Stimulated activated CD8-positive, alpha-beta memory T cell treated with anti-CD3 and anti-CD28 coated beads, Interleukin-12 subunit alpha, Interleukin-12 subunit beta, amount 100 ng/mL, for 24 hours (primary cell): ENCODE data around the gene FGF7.
"Not testable (repeated sequence)": the region's sequence is repeated elsewhere in the genome, so short reads cannot be mapped to it uniquely, and the experiment has no call there.

Source experiments
- DNase-seq: peaks from one replicate; pipeline ENCODE4 v3.0.0-alpha.2; 2020; ENCODE audit errors: extremely low read depth

Gene FGF7

DNA sequence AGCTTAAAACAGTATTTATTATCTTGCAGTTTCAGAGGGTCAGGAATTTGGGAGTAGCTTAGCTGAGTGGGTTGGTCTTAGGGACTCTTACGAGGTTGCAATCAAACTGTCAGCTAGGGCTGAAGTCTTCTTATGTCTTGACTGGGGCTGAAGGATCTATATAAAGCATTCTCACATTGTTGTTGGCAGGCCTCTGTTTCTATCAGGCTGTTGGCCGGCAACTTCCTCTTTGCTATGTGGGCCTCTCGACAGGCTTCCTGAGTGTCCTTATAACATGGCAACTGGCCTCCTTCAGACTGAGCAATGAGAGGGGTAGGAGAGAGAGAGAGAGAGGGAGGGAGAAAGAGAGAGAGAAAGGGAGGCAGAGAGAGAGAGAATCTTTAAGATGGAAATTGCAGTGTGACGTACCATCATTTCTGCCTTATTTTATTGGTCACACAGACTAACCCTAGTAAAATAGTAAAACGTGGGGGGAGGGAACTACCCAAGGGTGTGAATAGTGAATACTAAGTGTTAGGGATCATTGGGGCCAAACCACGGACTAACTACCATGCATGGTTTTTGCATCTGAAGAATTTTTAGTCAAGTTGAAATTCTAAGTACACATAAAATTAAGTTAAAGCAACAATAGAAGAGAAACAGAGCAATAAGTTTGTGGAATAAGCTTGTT, 16.1 kb downstream of the FGF7 start:
- DNase-seq: no peak

DNA sequence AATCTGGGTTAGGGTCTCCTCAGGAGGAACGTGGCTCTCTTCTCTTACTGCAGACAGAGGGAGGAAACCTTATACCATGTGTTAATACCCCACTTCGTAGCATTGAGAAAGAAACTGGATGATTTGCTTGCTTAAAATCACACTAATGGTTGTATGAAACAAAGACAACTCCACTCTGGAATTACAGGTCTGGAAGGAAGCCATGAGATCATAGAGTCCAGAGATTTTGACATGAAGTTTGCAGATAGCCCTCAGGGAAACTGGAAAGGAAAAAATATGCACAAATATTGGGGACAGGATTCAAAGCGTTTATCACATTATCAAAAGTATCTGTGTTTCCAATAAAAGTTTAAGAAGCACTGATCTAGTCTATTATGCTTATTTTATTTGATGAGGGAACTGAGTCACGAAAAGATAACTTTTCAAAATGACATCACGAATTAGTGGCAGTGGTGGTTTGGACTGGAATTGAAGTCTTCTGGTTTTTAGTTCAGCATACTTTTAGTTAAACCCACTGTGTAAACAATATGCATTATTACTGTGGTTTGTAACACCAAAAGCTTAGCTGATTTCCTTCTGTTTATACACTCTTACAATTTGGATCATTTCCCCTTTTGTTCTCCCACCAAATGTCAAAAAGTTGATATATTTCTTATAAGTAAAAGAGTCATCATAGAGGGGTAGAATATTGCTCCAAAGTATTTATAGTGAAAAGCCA, 16.8 kb downstream of the FGF7 start:
- DNase-seq: no peak

DNA sequence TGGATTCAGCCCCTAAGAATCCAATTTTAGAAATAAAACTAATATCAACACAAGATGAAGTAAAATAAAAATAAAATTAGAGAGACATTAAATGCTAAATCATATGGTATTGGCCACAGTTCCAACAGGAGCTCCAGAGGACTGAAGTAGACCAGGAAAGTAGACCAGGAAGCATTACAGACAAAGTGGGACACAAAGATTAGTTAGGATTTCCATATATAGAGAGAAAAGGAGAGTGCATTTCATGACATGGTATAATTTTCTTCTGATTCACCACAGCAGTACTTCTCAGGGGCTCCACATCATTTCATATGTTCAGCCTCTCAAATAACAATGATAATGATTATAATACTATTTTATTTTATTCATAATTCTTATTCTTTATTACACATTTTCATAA, 18.3 kb downstream of the FGF7 start:
- no peak for DNase-seq

DNA sequence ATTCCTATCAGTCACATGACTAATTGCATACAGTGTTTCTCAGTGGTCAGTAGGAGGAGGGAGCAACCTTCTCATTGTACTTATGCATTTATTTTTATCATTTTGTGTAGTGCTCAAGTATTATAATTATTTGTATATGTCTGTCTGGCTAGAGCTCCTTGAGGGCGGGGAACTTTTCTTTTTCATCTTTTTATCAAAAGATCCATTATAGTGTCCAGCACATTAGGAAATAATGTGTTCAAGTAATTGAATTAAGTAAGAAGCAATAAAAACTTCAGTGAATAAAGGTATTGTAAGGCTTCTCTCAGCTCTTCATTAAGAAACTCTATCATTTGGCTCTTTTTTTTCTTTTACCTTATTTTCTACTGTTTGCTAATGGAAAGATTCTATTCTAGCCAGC, 18.8 kb downstream of the FGF7 start:
- DNase-seq: no peak

DNA sequence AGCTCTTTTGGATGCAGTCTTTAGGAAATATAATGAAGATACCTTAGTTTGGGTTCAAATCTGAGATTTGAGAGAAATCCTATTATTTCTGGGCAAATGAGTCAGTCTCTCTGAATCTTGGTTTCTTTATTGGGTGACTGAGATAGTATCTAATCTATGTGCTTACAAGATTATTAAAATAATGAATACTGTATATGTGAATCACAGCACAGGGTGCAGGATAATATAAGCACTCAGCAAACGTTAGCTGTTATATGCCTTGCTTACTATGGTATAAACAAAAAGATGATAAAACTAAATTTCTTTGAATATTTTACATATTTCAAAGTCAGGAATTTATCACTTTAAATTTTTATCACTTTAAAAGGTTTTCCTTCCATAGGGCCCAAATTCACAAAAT, 29.6 kb downstream of the FGF7 start:
- DNase-seq: no peak

DNA sequence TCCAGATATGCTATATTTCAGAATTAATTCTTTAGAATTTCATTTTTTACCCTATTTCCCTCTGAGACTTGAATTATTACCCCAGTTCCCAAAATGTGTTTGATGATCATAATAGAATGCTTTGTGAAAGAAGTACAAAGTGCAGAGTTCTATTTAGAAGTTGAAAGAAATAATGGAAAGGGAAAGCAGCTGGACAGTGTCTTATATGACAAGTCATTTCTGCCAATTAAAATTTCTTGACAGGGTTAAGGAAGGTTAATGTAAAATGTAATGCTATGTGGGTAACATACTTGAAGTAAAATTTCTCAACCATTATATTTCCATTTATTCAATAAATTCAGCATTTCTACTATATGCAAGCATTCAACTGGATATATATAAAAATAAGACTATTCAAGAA, 33.1 kb downstream of the FGF7 start:
- no peak for DNase-seq

DNA sequence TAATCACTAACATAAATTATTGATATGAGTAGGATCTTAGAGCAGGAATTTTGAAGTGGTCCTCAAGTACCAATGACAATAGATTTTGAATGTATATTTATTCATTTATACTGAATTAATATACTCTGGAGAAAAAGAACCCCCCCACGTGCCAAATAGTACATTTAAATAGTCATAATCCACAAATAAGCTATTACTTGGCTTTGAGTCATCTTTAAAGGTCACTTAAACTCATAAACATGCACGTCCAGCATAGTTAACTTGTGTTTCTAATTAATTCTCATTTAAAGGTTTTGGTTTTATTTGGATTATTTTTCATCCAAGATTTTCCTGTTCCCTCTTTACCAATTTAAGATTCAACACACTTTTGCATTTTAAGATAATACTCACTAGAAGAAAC, 35.1 kb downstream of the FGF7 start:
- no peak for DNase-seq

DNA sequence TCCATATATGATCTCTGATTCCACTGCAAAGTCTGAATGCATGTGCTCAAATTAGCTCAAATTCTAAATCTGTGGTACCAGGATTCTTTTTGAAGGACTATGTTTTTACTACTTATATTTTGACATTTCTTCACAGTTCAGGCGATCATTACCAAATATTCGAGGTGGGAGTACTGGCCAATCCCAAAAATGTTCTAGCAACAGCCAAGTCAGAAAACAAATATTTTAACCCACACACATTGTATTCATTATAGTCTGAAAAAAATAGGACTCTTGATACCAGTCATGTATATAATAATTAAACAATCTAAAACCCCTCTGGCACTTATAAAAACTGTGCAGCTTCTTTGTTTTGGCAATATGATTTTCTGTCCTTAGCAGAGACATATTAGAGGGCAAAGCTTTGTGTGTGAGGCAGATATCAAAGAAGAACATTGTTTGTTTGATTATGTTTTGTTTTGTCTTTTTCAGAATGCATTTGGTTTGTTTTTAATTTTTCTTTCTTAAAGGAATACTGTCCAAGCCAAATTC, 37.4 kb downstream of the FGF7 start:
- DNase-seq: no peak

DNA sequence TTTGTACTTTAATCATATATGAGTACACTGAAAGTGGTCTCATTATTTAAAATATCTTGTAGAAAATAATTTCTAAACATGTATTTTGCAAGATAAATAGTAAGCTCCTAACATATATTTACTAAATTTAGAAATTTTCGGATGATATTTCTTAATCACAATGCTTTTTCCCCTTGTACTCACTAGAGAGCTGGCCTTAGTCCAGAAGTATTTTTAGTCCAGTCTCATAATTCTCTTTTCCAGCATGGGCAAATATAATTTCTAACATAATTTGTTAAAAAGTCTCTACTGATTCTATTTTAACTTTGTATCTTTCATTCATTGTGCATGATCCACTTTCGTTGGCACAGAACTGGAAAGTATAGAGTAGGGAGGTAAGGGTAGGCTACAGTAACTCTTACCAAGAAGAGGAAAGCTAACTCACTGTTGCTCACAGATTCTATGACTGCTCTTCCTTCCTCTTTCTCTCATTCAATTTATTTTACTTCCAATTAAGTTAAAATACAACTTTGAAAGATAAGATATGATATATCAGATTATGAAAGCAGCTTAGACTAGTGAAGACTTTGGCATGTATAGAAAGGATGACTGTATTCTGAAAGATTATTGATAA, 39.3 kb downstream of the FGF7 start:
- DNase-seq: no peak

DNA sequence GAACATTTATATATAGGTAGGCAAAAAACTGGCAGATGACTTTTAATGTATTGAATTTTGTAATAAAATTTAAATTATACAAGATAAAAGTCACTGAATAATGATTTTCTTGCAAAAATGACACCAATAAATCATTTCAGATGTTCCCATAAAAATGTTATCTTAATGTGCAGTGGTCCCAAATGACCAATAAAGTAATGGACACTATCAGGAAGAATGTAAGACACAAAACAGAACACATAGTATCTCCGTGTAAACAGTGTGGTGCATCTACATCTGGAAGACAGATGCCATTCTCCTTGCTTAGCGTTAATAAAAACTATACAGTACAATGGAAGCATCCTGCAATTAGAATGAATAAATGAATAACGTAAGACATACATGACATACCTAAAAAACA, 41.5 kb downstream of the FGF7 start:
- no peak for DNase-seq

DNA sequence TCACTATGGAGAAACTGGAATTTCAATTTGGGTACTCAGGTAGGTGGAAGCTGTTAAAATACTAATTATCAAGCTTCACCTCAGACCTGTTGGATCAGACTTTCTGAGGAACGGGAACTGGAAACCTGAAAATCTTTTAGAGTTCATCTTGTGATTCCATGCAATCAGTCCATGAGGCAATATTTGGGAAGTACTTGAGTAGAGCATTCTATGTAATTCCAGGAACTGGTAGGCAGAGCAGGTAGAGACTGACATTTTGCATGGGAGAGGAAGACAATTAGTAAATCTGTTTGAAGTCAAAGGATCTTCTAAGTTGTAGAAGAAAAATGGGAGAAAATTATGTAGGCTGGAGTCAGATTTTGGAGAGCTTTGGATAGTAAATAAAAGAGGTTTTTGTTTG, 43.1 kb downstream of the FGF7 start:
- DNase-seq: no peak

DNA sequence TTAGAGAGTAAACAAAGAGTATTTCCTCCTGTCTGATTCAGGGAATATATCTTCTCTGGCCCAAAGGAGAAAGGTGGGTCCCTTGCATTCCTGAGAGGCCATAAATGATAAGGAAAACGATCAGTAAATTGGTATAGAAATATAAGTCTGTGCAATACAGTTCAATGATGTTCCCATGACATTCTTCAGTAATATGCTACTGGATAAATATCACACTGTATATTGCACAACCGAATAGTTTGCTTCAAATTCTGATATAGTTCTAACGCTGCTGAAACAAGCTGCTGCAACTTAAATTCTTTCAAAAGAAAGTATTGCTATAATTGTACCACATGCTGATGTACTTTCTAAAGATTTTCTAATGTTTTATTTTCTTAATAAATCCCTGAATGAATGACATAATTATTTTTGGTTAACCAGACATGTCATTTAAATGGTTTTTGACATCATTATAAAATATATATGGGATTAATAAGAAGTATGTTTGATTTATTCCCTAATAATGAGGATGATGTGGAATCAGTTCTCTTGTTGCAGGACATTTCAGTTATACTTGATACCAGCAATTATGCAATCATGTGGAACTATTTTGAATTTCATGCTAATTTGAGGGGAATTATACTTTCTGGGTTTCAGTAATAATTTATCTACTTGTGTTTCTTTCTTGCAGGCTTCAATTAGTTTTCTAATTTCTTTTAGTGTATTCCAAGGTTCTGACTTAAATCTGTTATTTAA, 44.9 kb downstream of the FGF7 start:
- DNase-seq: no peak

DNA sequence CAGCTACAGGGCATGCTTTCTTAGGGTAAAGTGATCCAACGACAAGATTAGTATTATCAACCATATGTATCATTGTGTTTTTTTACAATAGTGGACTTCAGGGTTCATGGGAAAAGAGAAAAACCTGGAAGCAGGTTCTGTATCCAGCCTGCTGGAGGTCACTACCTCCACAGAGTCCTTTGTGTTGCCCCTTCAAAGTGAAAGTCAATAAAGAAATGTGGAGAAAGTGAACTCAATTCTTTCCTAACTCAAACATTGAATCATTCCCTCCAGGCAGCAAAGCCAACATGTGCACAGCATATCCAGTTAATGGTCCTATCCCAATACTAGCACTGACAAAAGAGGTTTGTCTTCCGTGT, 45.4 kb downstream of the FGF7 start:
- DNase-seq: no peak

DNA sequence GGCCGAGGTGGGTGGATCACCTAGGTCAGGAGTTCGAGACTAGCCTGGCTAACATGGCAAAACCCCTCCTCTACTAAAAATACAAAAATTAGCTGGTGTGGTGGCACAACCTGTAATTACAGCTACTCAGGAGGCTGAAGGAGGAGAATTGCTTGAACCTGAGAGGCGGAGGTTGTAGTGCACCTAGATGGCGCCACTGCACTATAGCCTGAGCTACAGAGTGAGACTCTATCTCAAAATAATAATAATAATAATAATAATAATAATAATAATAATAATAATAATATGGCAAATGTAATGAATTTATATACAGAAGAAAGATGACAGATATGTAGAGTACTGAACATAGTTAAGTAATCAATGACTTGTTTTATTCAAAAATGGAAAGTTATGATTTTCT, 48.2 kb downstream of the FGF7 start:
- DNase-seq: not testable (repeated sequence)

DNA sequence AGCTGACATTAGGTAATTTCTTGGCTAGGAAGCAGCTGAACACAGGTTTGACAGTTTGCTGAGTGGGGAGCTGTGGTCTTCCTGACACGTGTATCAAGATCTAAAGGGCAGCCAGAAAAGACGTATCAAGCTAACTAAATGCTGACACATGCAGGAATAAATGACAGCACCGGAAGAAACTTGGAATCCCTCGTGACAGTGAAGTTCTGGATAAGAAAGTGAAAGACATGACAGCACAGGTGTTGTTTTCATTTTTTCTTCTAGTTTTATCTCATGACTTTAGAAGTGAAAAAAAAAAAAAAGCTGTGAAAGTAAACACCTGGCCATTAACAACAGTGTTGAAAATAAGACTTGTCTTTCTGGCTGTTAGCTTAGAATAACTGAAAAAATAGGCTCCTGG, 48.7 kb downstream of the FGF7 start:
- no peak for DNase-seq

DNA sequence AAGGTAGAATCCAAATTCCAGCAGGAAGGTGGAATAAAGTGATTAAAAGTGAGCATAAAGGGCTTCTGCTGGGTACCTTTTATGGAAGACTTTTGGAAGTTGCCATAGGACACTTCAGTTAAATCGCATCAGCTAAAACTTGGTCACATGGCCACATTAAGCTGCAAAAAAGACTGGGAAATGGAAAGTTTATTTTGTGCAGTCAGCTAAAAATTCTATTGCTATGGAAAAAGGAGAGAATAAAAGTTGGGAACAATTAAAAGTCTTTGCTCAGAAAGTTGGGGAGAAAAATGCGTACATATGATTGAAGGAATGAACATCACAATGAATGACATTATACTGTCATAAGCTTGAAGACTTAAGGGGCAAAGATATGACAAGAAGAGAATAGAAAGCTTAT, 49.3 kb downstream of the FGF7 start:
- DNase-seq: no peak

DNA sequence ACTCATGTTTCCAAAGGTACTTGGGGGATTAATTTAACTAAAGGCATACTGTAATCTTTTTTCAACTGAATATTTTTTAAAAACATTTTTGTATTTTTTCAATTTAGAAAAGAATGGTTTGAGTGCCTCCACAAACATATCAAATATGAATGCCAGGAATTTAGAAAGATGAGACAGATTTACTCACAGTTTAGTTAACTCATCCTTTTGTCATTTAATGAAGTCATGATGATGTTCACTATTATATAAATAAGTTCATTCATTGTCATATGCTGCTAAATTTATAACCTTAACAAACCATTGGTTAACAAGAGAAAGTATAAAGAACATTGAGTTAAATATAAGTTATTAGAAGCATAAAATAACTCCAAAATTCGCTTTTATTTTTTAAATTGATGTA, 50.0 kb downstream of the FGF7 start:
- DNase-seq: no peak

DNA sequence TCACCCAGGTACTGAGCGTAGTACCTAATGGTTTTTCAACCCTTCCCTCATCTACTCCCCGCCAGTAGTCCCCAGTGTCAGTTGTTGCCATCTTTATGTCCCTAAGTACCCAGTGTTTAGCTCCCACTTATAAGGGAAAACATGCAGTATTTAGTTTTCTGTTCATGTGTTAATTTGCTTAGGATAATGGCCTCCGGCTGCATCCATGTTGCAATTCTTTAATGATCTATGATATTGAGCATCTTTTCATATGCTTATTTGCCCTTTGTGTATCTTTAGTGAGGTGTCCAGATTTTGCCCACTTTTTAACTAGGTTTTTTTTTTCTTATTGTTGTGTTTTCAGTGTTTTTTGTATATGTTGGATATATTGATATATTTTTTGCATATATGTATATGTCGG, 55.0 kb downstream of the FGF7 start:
- DNase-seq: not testable (repeated sequence)

DNA sequence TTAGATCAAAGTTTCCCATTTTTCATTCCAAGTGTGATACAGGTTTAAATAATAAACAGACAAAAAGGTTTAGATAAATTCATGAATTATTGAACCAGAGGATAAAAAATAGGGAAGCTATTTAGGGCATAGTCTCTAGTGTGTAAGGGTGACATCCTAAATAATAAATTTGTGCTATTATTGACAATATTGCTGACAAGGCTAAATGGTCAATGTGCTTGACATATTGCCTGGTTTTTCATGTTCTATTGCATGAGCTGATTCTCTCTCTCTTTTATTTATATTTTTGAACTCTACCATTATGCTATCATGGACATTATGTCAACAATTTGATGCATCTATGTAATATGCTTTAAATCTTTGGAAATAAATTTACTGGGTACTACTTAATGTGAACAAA, 55.9 kb downstream of the FGF7 start:
- not testable (repeated sequence) for DNase-seq

DNA sequence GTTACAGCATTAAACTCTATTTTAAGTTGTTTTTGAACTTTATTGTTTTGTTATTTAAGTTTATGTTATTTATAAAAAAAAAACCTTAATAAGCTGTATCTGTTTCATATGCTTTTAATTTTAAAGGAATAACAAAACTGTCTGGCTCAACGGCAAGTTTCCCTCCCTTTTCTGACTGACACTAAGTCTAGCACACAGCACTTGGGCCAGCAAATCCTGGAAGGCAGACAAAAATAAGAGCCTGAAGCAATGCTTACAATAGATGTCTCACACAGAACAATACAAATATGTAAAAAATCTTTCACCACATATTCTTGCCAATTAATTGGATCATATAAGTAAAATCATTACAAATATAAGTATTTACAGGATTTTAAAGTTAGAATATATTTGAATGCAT, 62.4 kb downstream of the FGF7 start:
- DNase-seq: not testable (repeated sequence)

DNA sequence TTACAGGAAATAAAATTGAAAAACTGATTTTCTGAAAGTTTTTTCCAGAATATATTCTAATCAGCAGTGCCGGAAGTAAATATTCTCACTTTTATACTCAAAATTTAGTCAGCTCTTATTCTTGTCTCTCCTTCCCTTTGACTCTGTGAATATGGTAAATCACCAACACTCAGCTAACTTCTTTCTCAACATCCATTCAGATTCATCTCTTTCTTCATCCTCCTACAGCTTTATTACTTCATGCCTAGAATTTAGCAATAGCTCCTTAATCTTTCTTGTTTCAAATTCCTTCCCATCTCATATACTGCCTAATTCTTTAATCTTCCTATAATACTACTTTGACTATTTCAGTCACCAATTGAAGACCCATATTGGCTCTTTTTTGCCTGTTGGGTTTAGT, 67.9 kb downstream of the FGF7 start:
- no peak for DNase-seq

DNA sequence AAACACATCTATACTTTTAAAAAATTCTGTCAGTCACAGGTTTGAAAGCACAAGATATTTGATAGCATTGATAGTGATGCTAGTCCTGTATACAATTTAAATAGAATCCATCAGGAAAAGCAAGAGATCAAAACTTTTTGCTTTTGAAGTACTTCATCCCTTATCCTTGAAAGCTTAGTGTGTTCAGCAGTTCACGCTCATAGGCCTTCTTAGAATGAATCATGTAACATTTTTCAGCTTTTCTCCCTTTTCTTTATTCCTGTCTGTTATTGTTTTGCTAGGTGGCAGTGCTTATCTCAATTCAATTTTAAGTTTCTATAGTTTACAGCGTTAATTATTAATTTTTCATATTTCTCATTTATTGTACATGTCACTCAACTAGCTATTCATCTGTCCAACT, 69.1 kb downstream of the FGF7 start:
- no peak for DNase-seq

DNA sequence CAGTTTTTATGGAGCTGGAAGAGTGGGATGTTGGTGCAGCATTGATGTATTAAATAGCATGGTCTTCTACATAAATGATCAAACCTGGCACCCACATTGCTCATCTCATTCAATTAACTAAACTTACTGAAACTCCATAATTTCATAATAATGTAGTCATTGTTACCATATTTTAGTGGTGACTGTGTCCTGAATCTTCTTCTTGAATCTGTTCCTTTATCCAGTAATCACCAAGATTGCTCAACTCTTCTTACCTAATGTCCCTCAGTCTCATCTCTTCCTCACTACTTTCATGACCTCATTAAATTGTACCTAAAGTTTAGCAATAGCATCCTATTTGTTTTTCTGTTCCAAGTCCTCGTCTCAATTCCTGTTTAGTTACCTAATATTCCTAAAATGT, 69.8 kb downstream of the FGF7 start:
- DNase-seq: no peak
